GM12864 (cell line): ENCODE data around the gene GMDS.

Source experiments
- DNase-seq: peaks from one replicate; pipeline ENCODE4 v3.0.0-alpha.2; 2011; ENCODE audit warnings: low read depth
- H3K4me3 ChIP-seq: 2 replicates; pipeline ENCODE4 v1.5.1; 2011; ENCODE audit warnings: mild to moderate bottlenecking, low read depth, low read length, control low read depth
- TF ChIP-seq, protein P1 (sequence below): IDR thresholded peaks from 2 replicates; pipeline ENCODE4 v1.5.1; 2011; ENCODE audit warnings: low read depth, mild to moderate bottlenecking, moderate library complexity, low read length, control low read depth, inconsistent platforms; ENCODE audit errors: missing control alignments

The GMDS gene

GRCh38 chr6:1890071-1890470, 355.3 kb downstream of the GMDS start:
- no peak overlapping the region for H3K4me3 ChIP-seq
- TF ChIP-seq, protein P1, sequence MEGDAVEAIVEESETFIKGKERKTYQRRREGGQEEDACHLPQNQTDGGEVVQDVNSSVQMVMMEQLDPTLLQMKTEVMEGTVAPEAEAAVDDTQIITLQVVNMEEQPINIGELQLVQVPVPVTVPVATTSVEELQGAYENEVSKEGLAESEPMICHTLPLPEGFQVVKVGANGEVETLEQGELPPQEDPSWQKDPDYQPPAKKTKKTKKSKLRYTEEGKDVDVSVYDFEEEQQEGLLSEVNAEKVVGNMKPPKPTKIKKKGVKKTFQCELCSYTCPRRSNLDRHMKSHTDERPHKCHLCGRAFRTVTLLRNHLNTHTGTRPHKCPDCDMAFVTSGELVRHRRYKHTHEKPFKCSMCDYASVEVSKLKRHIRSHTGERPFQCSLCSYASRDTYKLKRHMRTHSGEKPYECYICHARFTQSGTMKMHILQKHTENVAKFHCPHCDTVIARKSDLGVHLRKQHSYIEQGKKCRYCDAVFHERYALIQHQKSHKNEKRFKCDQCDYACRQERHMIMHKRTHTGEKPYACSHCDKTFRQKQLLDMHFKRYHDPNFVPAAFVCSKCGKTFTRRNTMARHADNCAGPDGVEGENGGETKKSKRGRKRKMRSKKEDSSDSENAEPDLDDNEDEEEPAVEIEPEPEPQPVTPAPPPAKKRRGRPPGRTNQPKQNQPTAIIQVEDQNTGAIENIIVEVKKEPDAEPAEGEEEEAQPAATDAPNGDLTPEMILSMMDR: no peak
- no peak for DNase-seq

DNA sequence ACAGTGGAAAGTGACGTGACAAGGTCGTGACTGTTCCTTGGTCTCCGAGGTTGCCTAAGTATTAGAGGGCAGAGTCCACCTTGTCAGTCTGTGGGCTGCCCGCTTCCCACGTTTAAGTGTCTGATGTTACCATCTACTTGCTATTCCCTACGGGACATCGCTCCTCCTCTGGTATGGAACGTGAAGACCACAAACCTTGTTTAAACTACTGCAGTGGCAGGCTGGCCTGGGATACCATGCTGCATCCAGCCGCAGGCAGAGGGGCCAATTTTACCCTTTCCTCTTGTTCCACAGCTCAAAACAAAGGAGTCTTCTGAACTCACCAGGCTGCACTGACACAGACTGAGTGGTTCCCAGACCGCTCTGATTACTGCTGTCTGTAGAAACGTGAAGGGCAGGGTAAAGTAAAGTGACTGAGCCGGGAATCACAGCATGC, 359.8 kb downstream of the GMDS start:
- no peak overlapping the region for H3K4me3 ChIP-seq
- TF ChIP-seq, protein P1: no peak
- no peak for DNase-seq

- H3K4me3 ChIP-seq: no peak overlapping the region
- no peak for DNase-seq
- TF ChIP-seq, protein P1: no peak
Measured at GRCh38 chr6:1884313-1884712, 361.1 kb downstream of the GMDS start.

- DNase-seq: no peak
- no peak overlapping the region for H3K4me3 ChIP-seq
- TF ChIP-seq, protein P1: no peak
Measured at GRCh38 chr6:1878330-1878729, 367.1 kb downstream of the GMDS start.

- H3K4me3 ChIP-seq: no peak overlapping the region
- TF ChIP-seq, protein P1: no peak
- DNase-seq: no peak
Measured at GRCh38 chr6:1873781-1874180, 371.6 kb downstream of the GMDS start.

- no peak for DNase-seq
- no peak overlapping the region for H3K4me3 ChIP-seq
- TF ChIP-seq, protein P1: no peak
Measured at GRCh38 chr6:1872649-1873131, 372.7 kb downstream of the GMDS start.

GRCh38 chr6:1871724-1872315, 373.6 kb downstream of the GMDS start:
- DNase-seq: no peak
- H3K4me3 ChIP-seq: no peak overlapping the region
- TF ChIP-seq, protein P1: no peak
